KMS-11 (cell line): ENCODE data around the gene SPEG.

ENCODE experiments used
- H2AFZ ChIP-seq: fragments of 200-600 bp; sonication (generic); 2 replicates; pipeline ENCODE4 v1.6.1; 2016; ENCODE audit warnings: antibody characterized with exemption, mixed run types, low read depth
- H3K27ac ChIP-seq: fragments of 200-600 bp; sonication (generic); 2 replicates; pipeline ENCODE4 v1.6.1; 2016; ENCODE audit warnings: mild to moderate bottlenecking, mixed run types
- H3K27me3 ChIP-seq: fragments of 200-600 bp; sonication (generic); 2 replicates; pipeline ENCODE4 v1.6.1; 2017; ENCODE audit warnings: mild to moderate bottlenecking, low read depth, mixed run types, moderate library complexity; ENCODE audit not compliant: insufficient read depth
- H3K36me3 ChIP-seq: fragments of 200-600 bp; sonication (generic); 2 replicates; pipeline ENCODE4 v1.6.1; 2017; ENCODE audit warnings: mild to moderate bottlenecking, mixed run types; ENCODE audit not compliant: insufficient read depth
- H3K4me1 ChIP-seq: fragments of 200-600 bp; sonication (generic); 2 replicates; pipeline ENCODE4 v1.6.1; 2016; ENCODE audit warnings: mild to moderate bottlenecking, low read depth, mixed run types; ENCODE audit not compliant: poor library complexity, severe bottlenecking
- H3K4me2 ChIP-seq: fragments of 200-600 bp; sonication (generic); 2 replicates; pipeline ENCODE4 v1.7.0; 2016; ENCODE audit warnings: mild to moderate bottlenecking, mixed run types
- H3K4me3 ChIP-seq: fragments of 200-600 bp; sonication (generic); IDR thresholded peaks from 2 replicates; pipeline ENCODE4 v1.6.1; 2017; ENCODE audit warnings: low read depth, low read length, mixed read lengths; ENCODE audit not compliant: insufficient read depth
- H3K79me2 ChIP-seq: fragments of 200-600 bp; sonication (generic); 2 replicates; pipeline ENCODE4 v1.6.1; 2016; ENCODE audit warnings: low read depth, mixed run types; ENCODE audit not compliant: insufficient read depth
- H3K9ac ChIP-seq: fragments of 200-600 bp; sonication (generic); 2 replicates; pipeline ENCODE4 v1.6.1; 2016; ENCODE audit warnings: mild to moderate bottlenecking, mixed run types
- H4K20me1 ChIP-seq: fragments of 200-600 bp; sonication (generic); 2 replicates; pipeline ENCODE4 v1.6.1; 2016; ENCODE audit warnings: mild to moderate bottlenecking, mixed run types; ENCODE audit not compliant: insufficient read depth
- TF ChIP-seq, protein P1 (sequence below): fragments of 200-600 bp; sonication (generic); conservative IDR thresholded peaks from 2 replicates; pipeline ENCODE4 v1.6.1; 2017; ENCODE audit warnings: low read depth, mild to moderate bottlenecking, antibody characterized with exemption, low read length, moderate library complexity, mixed read lengths

SPEG gene

GRCh38 chr2:219437690-219438206, 3.1 kb downstream of the SPEG start:
- Histone ChIP-seq H3K27me3 (peaks cover 8% of the 10 kb centered on the region; the same call in 1 of the 2 replicates), H3K4me1 (no peaks in the 10 kb centered on the region), H3K79me2 (no peaks in the 10 kb centered on the region), H3K9ac (no peak overlapping the region), H3K4me2 (no peak overlapping the region), H3K27ac (no peak overlapping the region), H2AFZ (no peak overlapping the region), H3K4me3 (no peak overlapping the region), H3K36me3 (no peaks in the 10 kb centered on the region), H4K20me1 (no peaks in the 10 kb centered on the region)
- TF ChIP-seq, protein P1, sequence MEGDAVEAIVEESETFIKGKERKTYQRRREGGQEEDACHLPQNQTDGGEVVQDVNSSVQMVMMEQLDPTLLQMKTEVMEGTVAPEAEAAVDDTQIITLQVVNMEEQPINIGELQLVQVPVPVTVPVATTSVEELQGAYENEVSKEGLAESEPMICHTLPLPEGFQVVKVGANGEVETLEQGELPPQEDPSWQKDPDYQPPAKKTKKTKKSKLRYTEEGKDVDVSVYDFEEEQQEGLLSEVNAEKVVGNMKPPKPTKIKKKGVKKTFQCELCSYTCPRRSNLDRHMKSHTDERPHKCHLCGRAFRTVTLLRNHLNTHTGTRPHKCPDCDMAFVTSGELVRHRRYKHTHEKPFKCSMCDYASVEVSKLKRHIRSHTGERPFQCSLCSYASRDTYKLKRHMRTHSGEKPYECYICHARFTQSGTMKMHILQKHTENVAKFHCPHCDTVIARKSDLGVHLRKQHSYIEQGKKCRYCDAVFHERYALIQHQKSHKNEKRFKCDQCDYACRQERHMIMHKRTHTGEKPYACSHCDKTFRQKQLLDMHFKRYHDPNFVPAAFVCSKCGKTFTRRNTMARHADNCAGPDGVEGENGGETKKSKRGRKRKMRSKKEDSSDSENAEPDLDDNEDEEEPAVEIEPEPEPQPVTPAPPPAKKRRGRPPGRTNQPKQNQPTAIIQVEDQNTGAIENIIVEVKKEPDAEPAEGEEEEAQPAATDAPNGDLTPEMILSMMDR: no peak

- Histone ChIP-seq H4K20me1 (no peaks in the 10 kb centered on the region), H3K36me3 (no peaks in the 10 kb centered on the region), H2AFZ (no peak overlapping the region), H3K4me1 (no peaks in the 10 kb centered on the region), H3K4me3 (no peak overlapping the region), H3K4me2 (no peak overlapping the region), H3K27me3 (peaks cover 14% of the 10 kb centered on the region; the same call in 1 of the 2 replicates), H3K9ac (no peak overlapping the region), H3K79me2 (no peaks in the 10 kb centered on the region), H3K27ac (no peak overlapping the region)
- TF ChIP-seq, protein P1: no peak
Observed at GRCh38 chr2:219438453-219438852, 3.8 kb downstream of the SPEG start.

DNA sequence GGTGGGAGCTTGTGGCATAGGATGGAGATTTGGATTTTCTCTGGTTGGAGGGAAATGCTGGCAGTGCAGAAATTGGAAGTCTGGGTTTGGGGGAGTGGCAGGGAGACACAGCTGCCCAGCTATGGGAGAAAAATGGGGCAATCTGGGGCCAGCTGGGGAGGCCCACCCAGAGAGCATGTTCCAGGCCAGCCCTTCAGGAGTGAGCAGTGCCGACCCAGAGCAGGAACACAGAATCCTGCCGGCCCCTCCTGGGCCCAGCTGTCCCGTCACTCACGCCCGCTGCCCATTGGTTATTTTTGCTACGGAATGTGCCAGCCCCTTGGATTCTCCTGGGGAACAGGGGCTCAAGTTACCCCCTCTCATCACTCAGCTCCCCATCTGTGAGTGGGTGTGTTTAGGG, 4.9 kb downstream of the SPEG start:
- H3K79me2 ChIP-seq: no peaks in the 10 kb centered on the region
- H3K4me2 ChIP-seq: no peak overlapping the region
- no peaks in the 10 kb centered on the region for H4K20me1 ChIP-seq
- H3K4me1 ChIP-seq: no peaks in the 10 kb centered on the region
- no peak overlapping the region for H3K4me3 ChIP-seq
- H3K9ac ChIP-seq: no peak overlapping the region
- no peak overlapping the region for H3K27ac ChIP-seq
- TF ChIP-seq, protein P1: no peak
- H3K36me3 ChIP-seq: no peaks in the 10 kb centered on the region
- no peak overlapping the region for H2AFZ ChIP-seq
- H3K27me3 ChIP-seq: peaks cover 14% of the 10 kb centered on the region; the same call in 1 of the 2 replicates

DNA sequence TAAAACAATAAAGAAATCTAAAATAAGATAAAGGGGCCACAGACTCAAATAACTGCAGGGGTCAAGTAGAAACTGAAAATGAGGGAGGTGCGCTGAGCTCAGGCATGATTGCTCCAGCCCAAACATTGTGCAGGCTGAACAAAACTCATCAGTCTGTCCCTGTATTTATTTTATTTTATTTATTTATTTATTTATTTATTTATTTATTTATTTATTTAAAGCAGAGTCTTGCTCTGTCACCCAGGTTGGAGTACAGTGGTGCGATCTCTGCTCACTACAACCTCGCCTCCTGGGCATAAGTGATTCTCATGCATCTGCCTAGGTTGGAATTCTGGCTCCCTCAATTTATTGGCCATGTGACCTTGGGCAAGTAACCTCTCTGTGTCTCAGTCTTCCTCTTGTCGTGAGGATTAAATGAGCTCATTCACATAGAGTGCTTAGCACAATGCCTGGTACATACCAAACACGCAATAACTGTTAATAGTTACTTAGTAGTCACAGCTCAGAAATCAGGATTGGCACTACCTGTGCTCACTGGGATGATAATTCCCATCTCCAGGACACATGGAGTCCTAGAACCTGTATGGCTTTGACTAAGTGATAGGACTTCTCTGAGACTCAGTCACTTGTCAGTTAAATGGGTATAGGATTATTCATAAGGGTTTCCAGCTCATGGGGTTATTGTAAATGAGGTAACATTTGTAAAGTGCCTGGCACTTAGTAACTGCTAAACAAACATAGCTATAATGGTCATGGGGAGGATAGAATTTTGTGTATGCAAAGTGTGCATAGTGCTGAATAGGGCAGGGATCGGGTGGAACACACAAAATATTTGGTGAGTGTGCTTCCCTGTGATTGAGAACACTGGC, 6.0 kb downstream of the SPEG start:
- Histone ChIP-seq H2AFZ (no peak overlapping the region; the same call in 1 of the 2 replicates), H3K9ac (no peak overlapping the region), H3K36me3 (no peaks in the 10 kb centered on the region), H3K4me1 (no peaks in the 10 kb centered on the region), H3K27ac (no peak overlapping the region), H4K20me1 (no peaks in the 10 kb centered on the region), H3K4me2 (peak overlapping the region; percentile 88; the same call in 1 of the 2 replicates), H3K79me2 (no peaks in the 10 kb centered on the region), H3K27me3 (peaks cover 14% of the 10 kb centered on the region; the same call in 1 of the 2 replicates), H3K4me3 (no peak overlapping the region)
- TF ChIP-seq, protein P1: no peak
